Activated CD4-positive, alpha-beta T cell treated with anti-CD3 and anti-CD28 coated beads, Interleukin-2, Interleukin-6, amounts not matched to agents 100 ng/mL and 50 ng/mL, durations not matched to agents 16 hours and 8 hours (primary cell): ENCODE results near the gene CYP19A1.

Experiments used
- DNase-seq: peaks from one replicate; pipeline ENCODE4 v3.0.0-alpha.2; 2020

Gene CYP19A1

GRCh38 chr15:51356983-51357382, 18.6 kb upstream of the CYP19A1 start:
- DNase-seq, result no peak

GRCh38 chr15:51356147-51356546, 17.8 kb upstream of the CYP19A1 start:
- no peak for DNase-seq

DNA sequence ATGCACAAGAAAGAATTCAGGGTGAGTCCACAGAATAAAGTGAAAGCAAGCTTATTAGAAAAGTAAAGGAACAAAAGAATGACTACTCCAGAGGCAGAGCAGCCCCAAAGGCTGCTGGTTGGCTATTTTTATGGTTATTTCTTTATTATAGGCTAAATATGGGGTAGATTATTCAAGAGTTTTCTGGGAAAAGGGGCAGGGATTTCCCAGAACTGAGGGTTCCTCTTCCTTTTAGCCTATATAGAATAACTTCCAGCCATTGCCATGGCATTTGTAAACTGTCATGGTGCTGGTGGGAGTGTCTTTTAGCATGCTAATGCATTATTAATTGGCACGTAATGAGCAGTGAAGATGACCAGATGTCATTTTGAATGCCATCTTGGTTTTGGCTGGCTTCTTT, 16.7 kb upstream of the CYP19A1 start:
- no peak for DNase-seq

- DNase-seq, result no peak
Measured at GRCh38 chr15:51353976-51354375, 15.6 kb upstream of the CYP19A1 start.

DNA sequence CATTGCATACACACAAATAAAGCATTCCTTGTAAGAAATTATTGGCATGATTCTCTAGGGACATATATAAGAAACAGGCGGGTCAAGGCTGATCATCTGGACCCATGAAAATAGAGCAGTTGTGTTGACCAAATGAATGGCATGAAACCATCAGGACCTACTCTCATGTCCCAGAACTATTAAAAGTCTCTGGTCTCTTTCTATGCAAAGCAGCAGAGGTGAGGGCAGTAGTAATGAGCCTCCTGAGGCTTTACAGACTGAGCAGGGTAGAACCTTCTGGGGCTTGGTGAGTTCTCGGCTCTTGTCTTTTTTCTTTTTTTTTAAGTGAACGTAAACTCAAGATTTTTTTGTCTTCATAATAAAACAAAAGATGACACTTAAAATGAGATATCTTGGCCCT, 12.3 kb upstream of the CYP19A1 start:
- no peak for DNase-seq

DNA sequence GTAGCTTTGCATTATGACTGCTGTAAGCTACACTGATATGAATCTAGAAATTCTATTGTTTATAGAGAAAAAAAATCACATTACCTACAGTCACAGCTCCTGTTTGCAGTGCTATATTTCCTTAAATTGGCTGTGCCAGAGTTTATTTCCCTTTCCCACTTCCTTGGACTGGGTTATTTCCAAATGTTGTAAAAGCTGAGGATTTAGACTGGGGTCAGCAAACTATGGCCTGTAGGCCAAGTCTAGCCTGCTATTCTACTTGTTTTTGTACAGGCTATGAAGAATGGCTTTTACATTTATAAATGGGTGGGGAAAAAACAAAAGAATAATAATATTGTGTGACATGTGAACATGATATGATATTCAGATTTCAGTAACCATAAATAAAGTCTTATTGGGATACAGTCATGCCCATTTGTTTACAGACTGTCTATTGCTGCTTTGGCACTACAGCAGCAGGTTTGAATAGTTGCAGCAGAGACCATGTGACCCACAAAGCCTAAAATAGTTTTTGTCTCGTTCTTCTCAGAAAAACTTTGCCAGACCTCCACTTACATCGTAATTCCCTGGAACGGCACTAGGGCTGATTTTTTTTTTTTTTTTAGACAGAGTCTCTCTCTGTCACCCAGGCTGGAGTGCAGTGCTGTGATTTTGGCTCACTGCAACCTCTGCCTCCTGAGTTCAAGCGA, 10.9 kb upstream of the CYP19A1 start:
- DNase-seq, result no peak

DNA sequence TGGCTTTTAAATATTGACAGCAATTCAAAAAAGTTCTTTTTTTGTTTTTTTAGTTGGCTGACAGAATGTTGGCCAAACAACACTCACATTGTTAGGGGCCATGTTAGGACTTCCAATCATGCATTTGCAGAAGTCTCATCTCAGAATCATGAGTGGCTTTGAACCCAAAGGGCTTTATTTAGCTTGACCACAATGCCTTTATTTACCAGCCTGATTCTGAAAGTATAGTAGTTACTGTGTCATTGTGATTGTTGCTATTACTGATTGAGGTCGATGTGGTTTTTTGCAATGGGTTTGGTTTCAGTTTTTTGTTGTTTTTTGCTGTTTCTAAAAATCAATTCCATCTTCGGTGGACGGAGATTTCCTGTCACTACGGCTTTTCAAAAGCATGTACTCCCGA, 10.3 kb upstream of the CYP19A1 start:
- peak; percentile 2 for DNase-seq

- no peak for DNase-seq
Measured at GRCh38 chr15:51346136-51346535, 7.7 kb upstream of the CYP19A1 start.

DNA sequence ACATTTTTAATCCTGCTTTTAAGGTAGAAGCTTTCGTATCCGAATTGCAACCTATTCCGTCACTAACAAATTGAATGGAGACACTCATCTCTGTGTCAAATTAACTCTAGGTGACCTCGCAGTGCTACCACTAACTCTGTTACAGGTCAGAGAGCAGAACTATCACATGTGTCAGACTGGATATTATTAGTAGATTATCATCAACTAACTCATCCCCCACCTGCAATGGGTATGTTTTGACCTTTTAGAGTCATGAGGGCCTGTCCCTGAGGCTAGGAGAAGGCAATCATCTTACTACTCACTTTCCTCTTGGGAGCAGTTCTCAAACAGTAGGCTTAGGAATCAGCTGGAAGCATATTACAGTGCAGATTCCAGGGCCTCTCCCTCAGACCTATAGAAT, 5.1 kb upstream of the CYP19A1 start:
- DNase-seq, result no peak

GRCh38 chr15:51342227-51342999, 4.0 kb upstream of the CYP19A1 start:
- no peak for DNase-seq

DNA sequence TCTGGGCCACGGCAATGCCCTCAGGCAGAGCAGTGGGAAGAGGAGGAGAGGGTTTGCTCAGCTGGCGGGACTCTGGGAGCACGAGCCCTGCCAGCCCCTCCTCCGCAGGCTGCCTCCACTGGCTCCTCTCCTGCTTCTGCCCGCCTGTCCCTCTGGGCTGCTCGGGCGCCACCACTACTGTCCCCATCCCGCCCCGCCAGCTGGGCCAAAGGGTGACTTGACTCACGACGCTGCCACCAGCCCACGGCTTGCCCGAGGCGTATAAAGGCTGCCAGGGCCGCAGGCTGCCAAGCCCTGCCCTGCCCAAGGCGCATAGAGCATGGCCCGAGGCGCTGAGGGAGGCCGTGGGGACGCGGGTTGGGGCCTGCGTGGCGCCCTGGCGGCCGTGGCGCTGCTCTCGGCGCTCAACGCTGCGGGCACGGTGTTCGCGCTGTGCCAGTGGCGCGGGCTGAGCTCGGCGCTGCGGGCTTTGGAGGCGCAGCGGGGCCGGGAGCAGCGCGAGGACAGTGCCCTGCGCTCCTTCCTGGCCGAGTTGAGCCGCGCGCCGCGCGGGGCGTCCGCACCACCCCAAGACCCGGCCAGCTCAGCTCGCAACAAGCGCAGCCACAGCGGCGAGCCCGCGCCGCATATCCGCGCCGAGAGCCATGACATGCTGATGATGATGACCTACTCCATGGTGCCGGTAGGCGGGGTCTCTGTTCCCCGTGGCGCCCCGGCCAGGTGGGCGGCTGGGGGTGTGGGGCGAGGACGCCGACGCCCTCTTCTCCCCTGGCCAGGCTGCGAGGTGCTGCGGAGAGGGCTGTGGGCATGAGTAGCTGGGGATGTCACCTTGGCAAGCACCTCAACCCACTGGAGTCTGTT, 3.2 kb upstream of the CYP19A1 start, which contains the start of gene GLDN:
TSS of gene GLDN (plus strand) at position 290 of the 861 bp plus-strand sequence. CDS start at position 320, 30 bp downstream.
- DNase-seq, result no peak

GRCh38 chr15:51335538-51336410, 2.6 kb downstream of the CYP19A1 start:
- no peak for DNase-seq

DNA sequence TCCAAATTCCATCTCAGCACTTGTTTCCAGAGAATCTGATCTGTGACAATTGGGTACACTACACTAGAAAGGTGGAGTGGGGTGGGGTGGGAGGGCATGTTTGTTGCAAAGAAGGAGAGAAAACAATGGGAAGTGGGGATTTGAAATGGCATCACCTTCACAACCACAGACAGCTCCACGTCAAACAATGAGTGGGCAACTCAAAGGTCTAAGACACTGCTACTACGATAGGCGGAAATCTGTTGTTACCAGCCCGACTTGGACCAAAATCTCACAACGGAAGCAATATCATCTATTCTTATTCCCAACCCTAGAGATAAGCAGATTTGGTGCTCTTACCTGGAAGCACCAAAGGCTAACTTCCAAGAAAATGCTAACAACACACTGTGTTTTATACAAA, 3.3 kb downstream of the CYP19A1 start:
- DNase-seq, result no peak

DNA sequence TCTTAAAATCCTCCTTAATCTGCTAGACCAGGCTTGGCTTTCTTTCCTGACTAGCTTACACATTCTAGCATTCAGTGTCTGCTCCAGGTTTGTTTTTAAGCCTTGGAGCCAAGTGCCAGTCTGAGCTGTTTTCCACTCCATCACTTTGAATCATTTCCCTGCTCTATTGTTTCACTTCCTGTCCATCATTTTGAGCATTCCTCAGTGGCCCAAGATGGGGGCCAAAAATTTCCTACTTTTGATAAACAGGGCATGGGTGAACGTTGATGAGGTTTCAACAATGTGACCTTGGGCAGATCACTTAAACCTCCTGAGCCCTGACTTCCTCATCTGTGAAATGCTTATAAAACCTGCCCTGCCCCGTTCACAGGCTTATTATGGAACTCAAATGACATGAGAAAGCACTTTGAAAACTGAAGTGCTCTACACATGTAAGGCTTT, 4.4 kb downstream of the CYP19A1 start:
- no peak for DNase-seq

- no peak for DNase-seq
Measured at GRCh38 chr15:51333571-51333970, 4.8 kb downstream of the CYP19A1 start.

DNA sequence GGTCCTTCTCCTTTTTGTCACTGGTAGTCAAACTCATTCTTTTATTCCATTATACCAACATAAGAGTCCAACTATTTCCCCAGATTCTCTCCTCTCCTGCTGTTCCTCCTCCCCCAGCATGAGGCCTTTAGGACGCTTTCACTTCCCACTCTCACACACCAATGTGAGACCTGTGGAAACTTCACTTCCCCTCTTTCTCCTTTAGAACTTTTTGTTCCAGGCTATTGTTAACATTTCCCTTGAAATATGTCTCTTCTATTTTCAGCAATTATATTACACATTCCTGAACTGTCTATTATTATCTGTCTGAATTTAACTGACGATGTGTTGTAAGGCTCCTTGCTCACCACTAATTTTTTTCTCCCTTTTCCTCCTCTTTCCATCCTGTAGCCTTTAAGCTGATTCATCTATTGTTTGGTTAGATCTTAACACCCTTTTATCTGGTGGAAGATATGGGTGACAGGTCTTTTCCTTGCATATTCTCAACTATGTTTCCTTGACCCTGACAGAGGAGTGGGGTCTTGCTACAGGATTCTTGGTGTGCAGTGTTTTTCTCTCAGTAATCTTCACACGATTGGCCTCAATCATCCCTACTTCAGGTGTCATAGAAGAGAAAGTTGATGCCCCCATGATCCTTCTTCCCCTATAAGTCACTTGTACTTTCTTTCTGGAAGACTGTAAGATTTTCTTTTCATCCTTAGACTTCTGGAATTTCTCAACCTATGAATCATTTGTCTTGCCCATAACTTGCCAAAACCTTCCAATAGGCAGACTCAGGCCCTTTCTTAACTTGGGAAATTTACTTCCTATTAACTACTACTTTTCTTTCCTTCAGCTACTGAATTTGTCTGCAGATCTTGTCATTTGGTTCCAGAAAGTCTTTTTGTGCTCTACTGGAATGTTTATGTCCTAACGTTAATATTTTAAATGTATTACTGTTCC, 5.9 kb downstream of the CYP19A1 start:
- DNase-seq, result no peak

- DNase-seq, result no peak
Measured at GRCh38 chr15:51331141-51331540, 7.3 kb downstream of the CYP19A1 start.

DNA sequence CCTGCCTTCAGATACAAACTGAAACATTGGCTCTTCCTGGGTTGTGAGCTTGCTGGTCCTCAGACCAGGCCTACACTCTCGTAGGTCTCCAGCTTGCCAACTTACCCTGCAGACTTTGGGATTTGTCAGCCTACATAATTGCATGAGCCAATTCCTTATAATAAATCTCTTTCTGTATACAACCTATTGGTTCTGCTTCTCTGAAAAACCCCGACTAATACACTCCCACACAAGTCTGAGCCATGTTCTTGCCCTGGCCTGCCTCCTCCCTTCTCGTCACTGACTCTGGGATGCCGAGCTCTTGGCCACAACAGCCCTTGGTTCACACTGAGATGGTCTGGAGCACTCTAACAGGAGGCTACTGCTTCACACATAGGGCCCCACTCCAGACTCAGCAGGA, 9.5 kb downstream of the CYP19A1 start:
- DNase-seq, result no peak

- no peak for DNase-seq
Measured at GRCh38 chr15:51327081-51327480, 11.3 kb downstream of the CYP19A1 start.

DNA sequence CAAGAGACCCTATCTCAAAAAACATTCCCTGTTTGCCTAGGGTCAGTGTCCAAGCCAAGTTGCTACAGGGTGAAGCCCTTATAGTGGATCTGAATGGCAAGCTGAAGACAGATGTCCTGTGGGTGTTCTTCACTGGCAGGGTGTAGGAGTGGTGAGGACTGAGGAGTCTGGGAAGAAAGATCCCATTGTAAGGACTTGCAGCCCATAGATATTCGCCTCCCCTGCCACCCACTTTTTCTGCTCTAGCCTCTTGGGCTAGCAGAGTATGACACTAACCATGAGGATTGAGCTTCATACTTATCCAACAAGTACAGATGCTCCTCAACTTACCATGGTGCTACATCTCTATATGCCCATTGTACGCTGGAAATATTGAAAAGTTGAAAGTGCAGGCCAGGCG, 13.2 kb downstream of the CYP19A1 start:
- no peak for DNase-seq

DNA sequence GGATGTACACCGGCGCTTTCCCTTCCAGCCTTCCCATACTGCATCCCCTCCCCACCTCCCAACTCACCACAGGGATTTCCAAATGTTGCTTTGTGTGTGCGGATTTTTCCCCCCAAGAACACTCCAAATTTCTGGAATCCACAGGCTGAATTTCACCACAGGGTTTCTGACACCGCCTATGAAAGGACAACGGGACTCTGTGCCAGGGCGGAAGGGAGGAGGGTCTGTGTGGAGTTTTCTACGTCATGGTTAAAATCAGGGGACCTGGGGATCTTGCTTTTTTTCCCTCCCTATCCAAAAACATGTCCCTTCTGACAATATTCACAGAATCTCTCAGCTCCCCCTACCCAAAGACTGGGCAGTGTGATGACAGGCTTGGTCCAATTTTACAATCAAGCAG, 14.6 kb downstream of the CYP19A1 start:
- DNase-seq, result no peak
